Spleen (tissue), 11 donors: ENCODE data around the gene UNC13C. TPM values are rescaled to one million over a fixed set of nuclear protein-coding genes. Genes with fewer than 3 reads are reported as not detected.

ENCODE experiments used
- DNase-seq: peaks from one replicate; pipeline ENCODE4 v3.0.0-alpha.2; 2020
- H3K27ac ChIP-seq, 8 donors: fragments of 200-600 bp; sonication (generic) in 7 of 8; 1 replicate in 4 of 8; 2 replicates in 4 of 8; pipeline versions ENCODE4 v1.5.0 to v1.8.0; 2016 to 2021; ENCODE audit warnings: inconsistent platforms in 4 of 8, mild to moderate bottlenecking in 4 of 8, moderate library complexity in 1 of 8
- H3K27me3 ChIP-seq, 7 donors: fragments of 200-600 bp; sonication (generic) in 6 of 7; replicated peaks in 1 of 7; 1 replicate in 4 of 7; 2 replicates in 3 of 7; pipeline versions ENCODE4 v1.5.0 to v1.8.0; 2016 to 2021; ENCODE audit warnings: inconsistent platforms in 3 of 7, mild to moderate bottlenecking in 1 of 7
- H3K36me3 ChIP-seq, 6 donors: fragments of 200-600 bp; sonication (generic) in 5 of 6; 1 replicate in 4 of 6; 2 replicates in 2 of 6; pipeline versions ENCODE4 v1.5.0 to v1.8.0; 2016 to 2021; ENCODE audit warnings: inconsistent platforms in 2 of 6
- H3K4me1 ChIP-seq, 6 donors: fragments of 200-600 bp; sonication (generic) in 5 of 6; 1 replicate in 3 of 6; 2 replicates in 3 of 6; pipeline versions ENCODE4 v1.5.0 to v1.8.0; 2016 to 2021; ENCODE audit warnings: inconsistent platforms in 3 of 6
- H3K4me3 ChIP-seq, 8 donors: fragments of 200-600 bp; sonication (generic) in 7 of 8; 1 replicate in 4 of 8; 2 replicates in 4 of 8; pipeline versions ENCODE4 v1.5.0 to v1.8.0; 2016 to 2021; ENCODE audit warnings: inconsistent platforms in 4 of 8, mild to moderate bottlenecking in 4 of 8, moderate library complexity in 2 of 8
- H3K9me3 ChIP-seq, 8 donors: fragments of 200-600 bp; sonication (generic) in 7 of 8; 1 replicate in 4 of 8; 2 replicates in 4 of 8; pipeline versions ENCODE4 v1.5.0 to v1.8.0; 2016 to 2021; ENCODE audit warnings: inconsistent platforms in 4 of 8
- POLR2A ChIP-seq, 3 donors: fragments of 450-650 bp; IDR thresholded peaks; one replicate each; pipeline ENCODE4 v1.5.1; 2017; ENCODE audit warnings: antibody characterized with exemption in 3 of 3, mild to moderate bottlenecking in 1 of 3
- POLR2AphosphoS5 ChIP-seq, 3 donors: sonication (generic); formaldehyde crosslinking; IDR thresholded peaks; one replicate each; pipeline ENCODE4 v1.5.1; 2017; ENCODE audit warnings: antibody characterized with exemption in 3 of 3
- WGBS, 5 donors: extraction: QIAGEN DNeasy Blood & Tissue Kit in 3 of 5; methylation state at CpG; one replicate each; pipeline versions ENCODE4 v1.1.5 to v1.1.7; 2013 to 2018; 5-methylcytosine and 5-hydroxymethylcytosine counted together
- intact Hi-C: fragments of 100-400 bp; cut with DNase I; formaldehyde crosslinking; loops from one replicate; pipeline ENCODE4 v1.15.0; 2023; ENCODE audit warnings: low total_unique reads
- polyA plus RNA-seq, 3 donors: library from polyadenylated mRNA; stranded (reverse); fragments of 200-250 nt; gene quantifications; one replicate each; pipeline ENCODE4 v1.2.1, GENCODE V29; 2013
- total RNA-seq, 7 donors: library from RNA; depleted of rRNA in 3 of 7; stranded (reverse); fragments of >200 nt in 3 of 7; fragmentation: NEBNext Ultra II Directional in 4 of 7; extraction: Animal tissue kit (Norgen Biotek cat#: 25700) in 4 of 7; gene quantifications; one replicate each; pipeline versions ENCODE4 v1.1.0 to v1.2.1, GENCODE V29; 2016 to 2021
- TF ChIP-seq, protein P1 (sequence below), 11 experiments: fragments of 200-600 bp in 7 of 11; fragments of 450-650 bp in 4 of 11; sonication (generic) in 4 of 11; IDR thresholded peaks in 8 of 11; conservative IDR thresholded peaks in 3 of 11; 1 replicate in 7 of 11; 2 replicates in 4 of 11; pipeline versions ENCODE4 v1.4.0 to v1.8.0; 2016 to 2021; ENCODE audit warnings: antibody characterized with exemption in 11 of 11, inconsistent platforms in 4 of 11, mild to moderate bottlenecking in 1 of 11
- donor health status: healthy with polysubstance abuse.
- donor health status: DM: no; HTN: no; CAD: no; lungs with moderate emphysema.
- donor health status: DM: no; HTN: no; CAD: no.
- donor health status: Bipolar disorder and iron deficiency.
- donor health status: healthy.
- donor health status: DM: no; HTN: no; CAD: no.
- donor health status: DM: yes; HTN: yes; CAD: no.

Gene UNC13C
- total and polyA plus RNA-seq, 10 donors, result 0.06 TPM; not detected in 9

DNA sequence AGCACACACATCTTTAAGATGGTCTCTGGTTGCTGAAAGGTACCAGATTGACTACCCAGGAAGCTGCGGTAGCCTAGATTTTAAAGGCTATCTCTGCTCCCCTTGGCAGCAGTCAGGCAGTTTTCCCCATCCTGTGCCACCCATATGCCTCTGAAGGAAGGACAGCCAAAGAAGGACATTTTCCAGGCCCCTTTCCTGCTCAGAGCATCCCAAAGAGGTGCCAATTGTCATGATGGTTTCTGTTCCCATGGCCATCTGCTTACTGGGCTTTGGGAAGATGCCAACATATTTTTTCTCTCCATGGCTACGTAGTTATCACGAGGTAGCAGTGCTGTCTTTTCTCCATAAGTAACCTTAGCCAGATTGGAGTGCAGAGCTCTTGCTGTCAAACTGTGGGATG, 39.7 kb downstream of the UNC13C start:
- Histone ChIP-seq H3K4me3 (no peak overlapping the region), H3K9me3 (peaks cover 0 to 15% (median 0%) of the 10 kb centered on the region in 8 donors), H3K4me1 (no peaks in the 10 kb centered on the region), H3K36me3 (no peaks in the 10 kb centered on the region), H3K27me3 (no peaks in the 10 kb centered on the region), H3K27ac (no peak overlapping the region)
- WGBS, 5 donors, result 71 to 81% (median 77%) methylated on average over 3 of the region's 3 CpGs
- intact Hi-C loops, result no loop called here
- TF ChIP-seq, protein P1, sequence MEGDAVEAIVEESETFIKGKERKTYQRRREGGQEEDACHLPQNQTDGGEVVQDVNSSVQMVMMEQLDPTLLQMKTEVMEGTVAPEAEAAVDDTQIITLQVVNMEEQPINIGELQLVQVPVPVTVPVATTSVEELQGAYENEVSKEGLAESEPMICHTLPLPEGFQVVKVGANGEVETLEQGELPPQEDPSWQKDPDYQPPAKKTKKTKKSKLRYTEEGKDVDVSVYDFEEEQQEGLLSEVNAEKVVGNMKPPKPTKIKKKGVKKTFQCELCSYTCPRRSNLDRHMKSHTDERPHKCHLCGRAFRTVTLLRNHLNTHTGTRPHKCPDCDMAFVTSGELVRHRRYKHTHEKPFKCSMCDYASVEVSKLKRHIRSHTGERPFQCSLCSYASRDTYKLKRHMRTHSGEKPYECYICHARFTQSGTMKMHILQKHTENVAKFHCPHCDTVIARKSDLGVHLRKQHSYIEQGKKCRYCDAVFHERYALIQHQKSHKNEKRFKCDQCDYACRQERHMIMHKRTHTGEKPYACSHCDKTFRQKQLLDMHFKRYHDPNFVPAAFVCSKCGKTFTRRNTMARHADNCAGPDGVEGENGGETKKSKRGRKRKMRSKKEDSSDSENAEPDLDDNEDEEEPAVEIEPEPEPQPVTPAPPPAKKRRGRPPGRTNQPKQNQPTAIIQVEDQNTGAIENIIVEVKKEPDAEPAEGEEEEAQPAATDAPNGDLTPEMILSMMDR (IDR thresholded peaks at IDR 0.05 in 8 of 11, conservative IDR thresholded peaks at IDR 0.05 in 3 of 11), result no peak
- TF ChIP-seq POLR2A (IDR thresholded peaks at IDR 0.05), result no peak
- TF ChIP-seq POLR2AphosphoS5 (IDR thresholded peaks at IDR 0.05), result no peak
- DNase-seq, result no peak

DNA sequence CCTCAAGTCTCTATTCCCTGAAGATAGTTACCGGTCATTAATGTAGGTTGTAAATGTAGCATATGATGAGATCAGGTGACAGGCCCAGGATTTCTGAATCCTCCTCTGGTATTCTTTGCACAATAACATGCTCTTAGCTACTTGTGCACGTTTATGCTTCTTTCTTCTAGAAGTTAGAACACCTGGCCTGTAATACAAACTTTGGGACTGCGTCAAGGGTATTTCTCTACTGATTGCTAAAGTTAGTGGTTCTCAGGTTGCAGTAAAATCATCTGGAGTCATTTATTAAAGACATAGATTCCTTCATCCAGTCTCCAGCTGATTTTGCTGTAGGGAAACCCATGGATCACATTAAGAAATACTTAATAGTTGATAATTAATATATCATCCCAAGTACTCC, 48.0 kb downstream of the UNC13C start:
- Histone ChIP-seq H3K27me3 (no peaks in the 10 kb centered on the region), H3K27ac (no peak overlapping the region), H3K9me3 (peaks cover 0 to 17% (median 0%) of the 10 kb centered on the region in 8 donors), H3K4me3 (no peak overlapping the region), H3K36me3 (no peaks in the 10 kb centered on the region), H3K4me1 (no peaks in the 10 kb centered on the region)
- 82 to 89% (median 82%) methylated on average over 3 of the region's 3 CpGs for WGBS, 5 donors
- TF ChIP-seq POLR2AphosphoS5 (IDR thresholded peaks at IDR 0.05) (no peak), POLR2A (IDR thresholded peaks at IDR 0.05) (no peak)
- TF ChIP-seq, protein P1 (IDR thresholded peaks at IDR 0.05 in 8 of 11, conservative IDR thresholded peaks at IDR 0.05 in 3 of 11), result no peak
- intact Hi-C loops, result no loop called here
- DNase-seq, result no peak

DNA sequence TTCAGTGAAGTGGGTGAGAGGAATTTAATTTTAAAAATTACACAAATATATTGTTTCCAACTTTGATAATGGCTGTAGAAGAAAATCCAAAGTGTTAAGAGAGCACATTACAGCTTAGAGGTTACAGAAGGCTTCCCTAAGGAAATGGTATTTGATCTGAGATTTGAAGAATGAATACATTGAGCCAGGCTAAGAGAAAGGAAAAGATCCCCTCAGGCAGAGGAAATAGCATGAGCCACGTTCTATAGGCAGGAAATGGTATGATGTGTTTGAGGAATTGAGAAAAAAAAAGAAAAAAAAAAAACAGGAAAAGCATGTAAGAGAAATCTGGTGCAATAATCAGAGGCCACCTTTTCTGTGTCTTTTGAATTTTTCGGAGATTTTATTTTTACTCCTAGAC, 48.6 kb downstream of the UNC13C start:
- 38 to 50% (median 44%) methylated on average over 2 of the region's 2 CpGs for WGBS, 5 donors
- intact Hi-C loops, result no loop called here

DNA sequence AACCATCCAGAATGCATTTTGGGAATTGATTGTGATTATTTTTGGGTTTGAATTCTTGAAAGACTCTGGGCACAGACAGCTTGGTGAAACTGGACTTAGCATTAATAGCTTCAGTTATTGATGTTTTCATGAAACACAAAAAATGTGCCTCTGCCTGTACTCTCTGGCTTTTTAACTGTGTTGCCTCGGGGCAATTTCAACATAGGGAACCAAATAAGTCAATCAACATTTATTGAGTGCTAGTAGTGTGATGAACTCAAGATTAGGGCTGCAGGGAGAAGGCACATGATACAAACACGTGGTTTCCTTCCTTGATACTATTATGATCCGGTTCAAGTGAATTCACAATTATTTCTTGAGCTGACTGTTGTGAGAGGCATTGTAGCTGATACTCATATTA, 50.8 kb downstream of the UNC13C start:
- TF ChIP-seq, protein P1 (IDR thresholded peaks at IDR 0.05 in 8 of 11, conservative IDR thresholded peaks at IDR 0.05 in 3 of 11), result no peak
- no peak for TF ChIP-seq POLR2AphosphoS5 (IDR thresholded peaks at IDR 0.05)
- TF ChIP-seq POLR2A (IDR thresholded peaks at IDR 0.05), result no peak
- intact Hi-C loops, result no loop called here
- Histone ChIP-seq H3K4me1 (no peaks in the 10 kb centered on the region), H3K27ac (no peak overlapping the region), H3K27me3 (no peaks in the 10 kb centered on the region), H3K9me3 (no peaks in the 10 kb centered on the region), H3K36me3 (no peaks in the 10 kb centered on the region), H3K4me3 (no peak overlapping the region)
- 51 to 71% (median 58%) methylated on average over 3 of the region's 3 CpGs for WGBS, 5 donors
- no peak for DNase-seq

More for the DNA sequence above, 48.6 kb downstream of the UNC13C start:
- Histone ChIP-seq H3K4me1 (no peaks in the 10 kb centered on the region), H3K27me3 (no peaks in the 10 kb centered on the region), H3K36me3 (no peaks in the 10 kb centered on the region), H3K27ac (no peak overlapping the region), H3K4me3 (no peak overlapping the region), H3K9me3 (peaks cover 0 to 13% (median 0%) of the 10 kb centered on the region in 8 donors)
- TF ChIP-seq, protein P1 (IDR thresholded peaks at IDR 0.05 in 8 of 11, conservative IDR thresholded peaks at IDR 0.05 in 3 of 11), result no peak
- TF ChIP-seq POLR2A (IDR thresholded peaks at IDR 0.05) (no peak), POLR2AphosphoS5 (IDR thresholded peaks at IDR 0.05) (no peak)
- no peak for DNase-seq
